SK-N-SH treated with all-trans-retinoic acid at 6 μM for 48 hours (cell line): ENCODE data around the gene SP5.
A peak's percentile ranks its signal among the peaks of the same experiment; 100 is the strongest.

Experiments used
- ATAC-seq: fragments of 200-7000 bp; cut with Tn5 transposase; 3 replicates; pipeline ENCODE4 v1.9.1; 2020; ENCODE audit warnings: mild to moderate bottlenecking, moderate library complexity
- ARNTL ChIP-seq: fragments of 450-650 bp; formaldehyde crosslinking; IDR thresholded peaks from 2 replicates; pipeline ENCODE4 v1.5.0; 2020; ENCODE audit warnings: low read depth, mild to moderate bottlenecking, moderate library complexity, borderline replicate concordance
- BACH2 ChIP-seq: fragments of 250-450 bp; sonication (Bioruptor Pico); IDR thresholded peaks from 2 replicates; pipeline ENCODE4 v1.9.0; 2021; ENCODE audit warnings: mild to moderate bottlenecking, borderline replicate concordance
- CREB5 ChIP-seq: fragments of 250-450 bp; sonication (Bioruptor Pico); IDR thresholded peaks from 2 replicates; pipeline ENCODE4 v1.5.1; 2020; ENCODE audit warnings: low read depth, mild to moderate bottlenecking, moderate library complexity
- CSDC2 ChIP-seq: fragments of 250-450 bp; sonication (Bioruptor Pico); IDR thresholded peaks from 2 replicates; pipeline ENCODE4 v1.5.0; 2020; ENCODE audit warnings: mild to moderate bottlenecking, moderate library complexity
- CSRNP3 ChIP-seq: fragments of 250-450 bp; sonication (Bioruptor Pico); IDR thresholded peaks from 2 replicates; pipeline ENCODE4 v1.5.1; 2021; ENCODE audit warnings: mild to moderate bottlenecking, moderate library complexity
- ESRRG ChIP-seq: fragments of 250-450 bp; sonication (Bioruptor Pico); IDR thresholded peaks from 2 replicates; pipeline ENCODE4 v1.6.1; 2021; ENCODE audit warnings: mild to moderate bottlenecking
- GLIS3 ChIP-seq: fragments of 250-450 bp; sonication (Bioruptor Pico); IDR thresholded peaks from 2 replicates; pipeline ENCODE4 v1.5.0; 2020; ENCODE audit warnings: mild to moderate bottlenecking, moderate library complexity
- ISL1 ChIP-seq: fragments of 250-450 bp; sonication (Bioruptor Pico); IDR thresholded peaks from 2 replicates; pipeline ENCODE4 v2.1.2; 2022; ENCODE audit warnings: mild to moderate bottlenecking, moderate library complexity
- OSR1 ChIP-seq: fragments of 250-450 bp; sonication (Bioruptor Pico); IDR thresholded peaks from 2 replicates; pipeline ENCODE4 v1.8.0; 2022; ENCODE audit warnings: moderate library complexity, mild to moderate bottlenecking, inconsistent platforms
- PPARA ChIP-seq: fragments of 250-450 bp; sonication (Bioruptor Pico); IDR thresholded peaks from 2 replicates; pipeline ENCODE4 v1.5.0; 2020; ENCODE audit warnings: mild to moderate bottlenecking, borderline replicate concordance
- RARB ChIP-seq: fragments of 250-450 bp; sonication (Bioruptor Pico); IDR thresholded peaks from 2 replicates; pipeline ENCODE4 v1.8.0; 2021; ENCODE audit warnings: mild to moderate bottlenecking, moderate library complexity
- SNAI2 ChIP-seq: fragments of 250-450 bp; sonication (Bioruptor Pico); IDR thresholded peaks from 2 replicates; pipeline ENCODE4 v1.5.0; 2020; ENCODE audit warnings: mild to moderate bottlenecking, moderate library complexity
- TCF4 ChIP-seq: fragments of 250-450 bp; sonication (Bioruptor Pico); IDR thresholded peaks from 2 replicates; pipeline ENCODE4 v1.8.0; 2021; ENCODE audit warnings: mild to moderate bottlenecking, moderate library complexity, borderline replicate concordance
- TOX ChIP-seq: fragments of 250-450 bp; sonication (Bioruptor Pico); IDR thresholded peaks from 2 replicates; pipeline ENCODE4 v1.8.0; 2021; ENCODE audit warnings: mild to moderate bottlenecking, moderate library complexity, borderline replicate concordance
- TSHZ2 ChIP-seq: fragments of 250-450 bp; sonication (Bioruptor Pico); IDR thresholded peaks from 2 replicates; pipeline ENCODE4 v1.5.0; 2020; ENCODE audit warnings: mild to moderate bottlenecking, moderate library complexity
- ZFP3 ChIP-seq: fragments of 250-450 bp; sonication (Bioruptor Pico); IDR thresholded peaks from 2 replicates; pipeline ENCODE4 v1.5.0; 2020; ENCODE audit warnings: mild to moderate bottlenecking, moderate library complexity
- ZFP30 ChIP-seq: fragments of 450-650 bp; formaldehyde crosslinking; IDR thresholded peaks from 2 replicates; pipeline ENCODE4 v1.5.0; 2022; ENCODE audit warnings: mild to moderate bottlenecking, moderate library complexity
- ZNF565 ChIP-seq: fragments of 450-650 bp; formaldehyde crosslinking; conservative IDR thresholded peaks from 2 replicates; pipeline ENCODE4 v1.5.0; 2020; ENCODE audit warnings: low read depth, mild to moderate bottlenecking, moderate library complexity
- ZNF70 ChIP-seq: fragments of 450-650 bp; formaldehyde crosslinking; IDR thresholded peaks from 2 replicates; pipeline ENCODE4 v1.5.0; 2020; ENCODE audit warnings: mild to moderate bottlenecking, moderate library complexity
- ZNF8 ChIP-seq: fragments of 450-650 bp; formaldehyde crosslinking; IDR thresholded peaks from 2 replicates; pipeline ENCODE4 v1.5.0; 2020; ENCODE audit warnings: mild to moderate bottlenecking, moderate library complexity
- TF ChIP-seq, protein P1 (sequence below): fragments of 250-450 bp; sonication (Bioruptor Pico); IDR thresholded peaks from 2 replicates; pipeline ENCODE4 v1.8.0; 2020; ENCODE audit warnings: mild to moderate bottlenecking, moderate library complexity, borderline replicate concordance
- TF ChIP-seq, protein P2 (sequence below): fragments of 250-450 bp; sonication (Bioruptor Pico); IDR thresholded peaks from 2 replicates; pipeline ENCODE4 v1.8.0; 2021; ENCODE audit warnings: low read depth, mild to moderate bottlenecking, moderate library complexity, borderline replicate concordance

SP5 gene

DNA sequence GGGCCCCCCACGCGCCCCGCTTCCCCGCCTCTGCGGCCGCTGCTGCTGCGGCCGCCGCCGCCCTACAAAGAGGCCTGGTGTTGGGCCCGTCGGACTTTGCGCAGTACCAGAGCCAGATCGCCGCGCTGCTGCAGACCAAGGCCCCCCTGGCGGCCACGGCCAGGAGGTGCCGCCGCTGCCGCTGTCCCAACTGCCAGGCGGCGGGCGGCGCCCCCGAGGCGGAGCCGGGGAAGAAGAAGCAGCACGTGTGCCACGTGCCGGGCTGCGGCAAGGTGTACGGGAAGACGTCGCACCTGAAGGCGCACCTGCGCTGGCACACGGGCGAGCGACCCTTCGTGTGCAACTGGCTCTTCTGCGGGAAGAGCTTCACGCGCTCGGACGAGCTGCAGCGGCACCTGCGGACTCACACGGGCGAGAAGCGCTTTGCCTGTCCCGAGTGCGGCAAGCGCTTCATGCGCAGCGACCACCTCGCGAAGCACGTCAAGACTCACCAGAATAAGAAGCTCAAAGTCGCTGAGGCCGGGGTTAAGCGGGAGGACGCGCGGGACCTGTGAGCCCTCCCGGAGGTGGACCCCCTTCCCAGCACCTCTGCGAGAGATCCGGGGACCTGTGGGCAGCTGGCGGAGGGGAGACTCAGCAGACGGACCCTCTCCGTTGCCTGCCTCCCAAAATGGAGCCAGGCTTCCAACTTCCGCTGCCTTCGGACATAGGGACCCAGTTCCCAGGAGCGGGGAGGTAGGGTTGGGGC, 1.9 kb downstream of the SP5 start:
- peak; percentile 76 for ATAC-seq
- TF ChIP-seq CREB5 (CRISPR knock-in tag) (no peak), TCF4 (no peak), RARB (CRISPR knock-in tag) (no peak), ZNF565 (CRISPR knock-in tag) (no peak), CSRNP3 (no peak), ZFP3 (no peak), ZNF70 (CRISPR knock-in tag) (no peak), CSDC2 (CRISPR knock-in tag) (no peak), TSHZ2 (no peak), ISL1 (CRISPR knock-in tag) (no peak), ZFP30 (CRISPR knock-in tag) (no peak), ZNF8 (CRISPR knock-in tag) (no peak), ARNTL (CRISPR knock-in tag) (no peak), TOX (CRISPR knock-in tag) (no peak), PPARA (CRISPR knock-in tag) (no peak), BACH2 (no peak)
- TF ChIP-seq, protein P1, sequence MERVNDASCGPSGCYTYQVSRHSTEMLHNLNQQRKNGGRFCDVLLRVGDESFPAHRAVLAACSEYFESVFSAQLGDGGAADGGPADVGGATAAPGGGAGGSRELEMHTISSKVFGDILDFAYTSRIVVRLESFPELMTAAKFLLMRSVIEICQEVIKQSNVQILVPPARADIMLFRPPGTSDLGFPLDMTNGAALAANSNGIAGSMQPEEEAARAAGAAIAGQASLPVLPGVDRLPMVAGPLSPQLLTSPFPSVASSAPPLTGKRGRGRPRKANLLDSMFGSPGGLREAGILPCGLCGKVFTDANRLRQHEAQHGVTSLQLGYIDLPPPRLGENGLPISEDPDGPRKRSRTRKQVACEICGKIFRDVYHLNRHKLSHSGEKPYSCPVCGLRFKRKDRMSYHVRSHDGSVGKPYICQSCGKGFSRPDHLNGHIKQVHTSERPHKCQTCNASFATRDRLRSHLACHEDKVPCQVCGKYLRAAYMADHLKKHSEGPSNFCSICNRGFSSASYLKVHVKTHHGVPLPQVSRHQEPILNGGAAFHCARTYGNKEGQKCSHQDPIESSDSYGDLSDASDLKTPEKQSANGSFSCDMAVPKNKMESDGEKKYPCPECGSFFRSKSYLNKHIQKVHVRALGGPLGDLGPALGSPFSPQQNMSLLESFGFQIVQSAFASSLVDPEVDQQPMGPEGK = no peak

GRCh38 chr2:170717599-170717963, 2.4 kb downstream of the SP5 start:
- TF ChIP-seq CSDC2 (CRISPR knock-in tag) (no peak), ZFP3 (no peak), ESRRG (CRISPR knock-in tag) (no peak), TOX (CRISPR knock-in tag) (no peak), TCF4 (no peak)
- no peak for ATAC-seq

GRCh38 chr2:170717991-170718589, 3.0 kb downstream of the SP5 start:
- ATAC-seq = no peak
- TF ChIP-seq BACH2 (no peak), CSRNP3 (no peak), ZFP3 (no peak), TCF4 (no peak), GLIS3 (CRISPR knock-in tag) (no peak), ZNF565 (CRISPR knock-in tag) (no peak)

- no peak for ATAC-seq
- TF ChIP-seq ZNF8 (CRISPR knock-in tag) (no peak), TSHZ2 (no peak), PPARA (CRISPR knock-in tag) (no peak), OSR1 (no peak), TCF4 (no peak), ZNF70 (CRISPR knock-in tag) (no peak), RARB (CRISPR knock-in tag) (no peak), SNAI2 (no peak), BACH2 (no peak), ESRRG (CRISPR knock-in tag) (no peak)
- TF ChIP-seq, protein P2, sequence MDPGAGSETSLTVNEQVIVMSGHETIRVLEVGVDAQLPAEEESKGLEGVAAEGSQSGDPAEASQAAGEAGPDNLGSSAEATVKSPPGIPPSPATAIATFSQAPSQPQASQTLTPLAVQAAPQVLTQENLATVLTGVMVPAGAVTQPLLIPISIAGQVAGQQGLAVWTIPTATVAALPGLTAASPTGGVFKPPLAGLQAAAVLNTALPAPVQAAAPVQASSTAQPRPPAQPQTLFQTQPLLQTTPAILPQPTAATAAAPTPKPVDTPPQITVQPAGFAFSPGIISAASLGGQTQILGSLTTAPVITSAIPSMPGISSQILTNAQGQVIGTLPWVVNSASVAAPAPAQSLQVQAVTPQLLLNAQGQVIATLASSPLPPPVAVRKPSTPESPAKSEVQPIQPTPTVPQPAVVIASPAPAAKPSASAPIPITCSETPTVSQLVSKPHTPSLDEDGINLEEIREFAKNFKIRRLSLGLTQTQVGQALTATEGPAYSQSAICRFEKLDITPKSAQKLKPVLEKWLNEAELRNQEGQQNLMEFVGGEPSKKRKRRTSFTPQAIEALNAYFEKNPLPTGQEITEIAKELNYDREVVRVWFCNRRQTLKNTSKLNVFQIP = no peak
Measured at GRCh38 chr2:170719810-170720209, 4.7 kb downstream of the SP5 start.
